Mononuclear cell (primary cell): Measurements from ENCODE around the gene KAZN. TPM values are rescaled to one million over a fixed set of nuclear protein-coding genes. Genes with fewer than 3 reads are reported as not detected.

Source experiments
- H3K27me3 ChIP-seq: 2 replicates; pipeline ENCODE4 v1.6.0; 2011; ENCODE audit warnings: low read length, control low read depth; ENCODE audit not compliant: insufficient read depth
- H3K4me1 ChIP-seq: 2 replicates; pipeline ENCODE4 v1.5.1; 2011; ENCODE audit warnings: mild to moderate bottlenecking, low read length, control low read depth; ENCODE audit not compliant: insufficient read depth
- H3K4me3 ChIP-seq: 2 replicates; pipeline ENCODE4 v1.5.1; 2011; ENCODE audit warnings: mild to moderate bottlenecking, low read length, moderate library complexity
- H3K9me3 ChIP-seq: 2 replicates; pipeline ENCODE4 v1.5.1; 2011; ENCODE audit warnings: low read depth, mild to moderate bottlenecking, control low read depth, low read length
- total RNA-seq: library from RNA; depleted of rRNA; stranded (reverse); fragments of >200 nt; gene quantifications from one replicate; pipeline ENCODE4 v1.2.3, GENCODE V29; 2012

Gene KAZN
- total RNA-seq, 1 donor: 0.31 TPM

DNA sequence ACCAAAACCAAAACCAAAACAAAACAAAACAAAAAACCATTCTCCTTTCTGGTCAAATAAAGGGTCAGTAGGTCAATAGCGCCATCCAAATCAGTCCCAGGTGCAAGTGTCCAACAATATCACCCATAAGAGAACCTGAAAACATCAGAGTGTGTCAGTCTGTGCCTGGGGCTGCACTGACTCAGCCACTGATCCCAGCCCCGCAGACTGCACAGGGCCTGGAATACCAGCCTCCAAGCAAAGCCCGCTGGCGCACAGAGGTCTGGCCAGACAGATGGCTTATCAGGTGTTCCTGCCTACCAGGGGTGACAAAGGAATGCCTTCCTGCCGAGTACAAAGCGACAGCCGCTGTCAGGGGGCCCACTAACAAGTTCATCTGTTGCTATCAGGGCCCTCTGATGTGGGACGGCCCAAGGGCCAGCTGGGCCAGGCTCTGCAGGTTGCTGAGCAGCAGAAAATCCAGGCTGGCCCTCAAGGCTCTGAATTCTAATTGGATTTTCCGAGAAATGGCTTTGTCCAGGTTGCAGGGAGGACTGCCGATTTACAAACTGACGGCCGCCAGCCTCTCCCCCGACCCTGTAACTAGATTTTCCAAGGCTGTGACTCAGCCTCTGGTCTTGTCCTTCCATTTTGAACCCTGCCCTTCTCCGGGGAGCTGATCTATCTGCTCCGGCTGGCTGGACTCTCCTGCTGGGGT lies 541.3 kb downstream of the KAZN start:
- H3K27me3 ChIP-seq: no peaks in the 10 kb centered on the region
- peaks cover 10% of the 10 kb centered on the region for H3K4me1 ChIP-seq
- H3K4me3 ChIP-seq: no peak overlapping the region
- no peaks in the 10 kb centered on the region for H3K9me3 ChIP-seq

DNA sequence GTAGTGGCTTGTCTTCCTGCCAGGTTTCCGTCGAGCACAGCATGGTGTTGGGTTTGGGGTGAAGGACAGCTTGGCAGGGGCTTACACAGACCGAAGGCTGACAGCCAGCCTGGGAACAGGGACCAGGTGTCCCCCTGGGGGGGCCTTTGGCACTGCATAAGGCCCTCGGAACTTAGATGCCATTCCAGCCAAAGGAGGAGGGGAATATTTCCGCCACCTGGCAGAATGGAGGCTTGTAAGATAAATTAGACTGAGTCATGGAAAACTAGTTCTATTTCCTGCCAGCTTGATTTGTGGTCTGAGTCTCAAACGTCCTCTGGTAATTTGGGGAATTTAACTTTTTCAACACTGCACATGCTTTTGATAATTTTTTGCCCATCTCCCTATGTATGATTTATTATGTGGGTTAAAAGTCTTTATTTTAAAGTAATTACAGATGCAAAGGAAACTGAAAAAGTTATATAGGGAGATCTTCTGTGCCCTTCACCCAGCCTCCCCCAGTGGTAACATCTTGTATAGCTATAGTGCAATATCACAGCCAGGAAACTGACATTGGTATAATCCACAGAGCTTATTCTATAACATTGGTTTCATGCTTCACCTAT lies 543.6 kb downstream of the KAZN start:
- H3K4me3 ChIP-seq: no peak overlapping the region
- H3K27me3 ChIP-seq: no peaks in the 10 kb centered on the region

DNA sequence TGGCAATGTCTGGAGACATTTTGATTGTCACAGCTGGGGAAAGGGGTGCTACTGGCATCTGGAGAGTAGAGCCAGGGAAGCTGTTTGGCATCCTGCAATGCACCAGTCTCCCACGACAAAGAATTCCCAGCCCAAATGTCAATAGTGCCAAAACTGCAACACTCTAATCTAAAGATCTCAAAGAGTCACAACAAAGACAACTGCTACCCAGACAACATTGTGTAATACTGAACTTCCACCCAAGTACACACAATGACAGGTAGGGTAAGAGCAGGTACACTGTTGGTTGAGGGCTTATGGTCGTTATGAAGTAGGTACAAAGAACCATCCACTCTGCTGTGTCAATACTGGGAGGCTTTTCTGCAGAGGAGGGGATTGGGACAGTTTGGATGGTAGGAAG lies 546.8 kb downstream of the KAZN start:
- Histone ChIP-seq H3K9me3 (no peaks in the 10 kb centered on the region), H3K4me1 (peaks cover 16% of the 10 kb centered on the region), H3K4me3 (no peak overlapping the region), H3K27me3 (peaks cover 3% of the 10 kb centered on the region)

More for the DNA sequence above, 543.6 kb downstream of the KAZN start:
- Histone ChIP-seq H3K9me3 (no peaks in the 10 kb centered on the region), H3K4me1 (peaks cover 15% of the 10 kb centered on the region)

DNA sequence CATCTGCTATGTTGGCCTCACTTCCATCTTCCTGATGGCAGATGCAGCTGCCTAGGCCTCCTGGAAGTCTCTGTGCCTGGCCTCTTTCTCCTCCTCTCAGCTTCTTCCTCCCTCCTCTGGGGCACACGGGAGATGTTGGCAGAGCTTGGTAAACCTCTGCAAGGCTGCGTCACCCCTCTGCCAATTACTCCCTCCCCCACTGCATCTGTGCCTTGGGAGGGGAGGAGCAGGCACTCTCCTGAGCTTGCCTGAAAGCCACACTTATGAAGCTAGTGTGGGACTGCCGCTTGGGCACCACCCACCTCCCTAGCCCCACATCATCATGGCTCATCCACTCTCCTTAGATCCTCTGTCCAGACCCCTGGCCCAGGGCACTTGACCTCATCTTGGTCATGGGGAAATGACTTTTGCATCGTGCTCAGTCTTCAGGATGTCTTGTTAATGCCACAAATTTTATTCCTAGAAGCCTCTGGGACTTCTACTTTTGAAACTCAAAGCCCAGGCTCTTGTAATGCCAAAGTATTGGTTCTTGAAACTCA lies 547.7 kb downstream of the KAZN start:
- no peaks in the 10 kb centered on the region for H3K9me3 ChIP-seq
- H3K27me3 ChIP-seq: peaks cover 11% of the 10 kb centered on the region
- peaks cover 16% of the 10 kb centered on the region for H3K4me1 ChIP-seq
- H3K4me3 ChIP-seq: no peak overlapping the region

DNA sequence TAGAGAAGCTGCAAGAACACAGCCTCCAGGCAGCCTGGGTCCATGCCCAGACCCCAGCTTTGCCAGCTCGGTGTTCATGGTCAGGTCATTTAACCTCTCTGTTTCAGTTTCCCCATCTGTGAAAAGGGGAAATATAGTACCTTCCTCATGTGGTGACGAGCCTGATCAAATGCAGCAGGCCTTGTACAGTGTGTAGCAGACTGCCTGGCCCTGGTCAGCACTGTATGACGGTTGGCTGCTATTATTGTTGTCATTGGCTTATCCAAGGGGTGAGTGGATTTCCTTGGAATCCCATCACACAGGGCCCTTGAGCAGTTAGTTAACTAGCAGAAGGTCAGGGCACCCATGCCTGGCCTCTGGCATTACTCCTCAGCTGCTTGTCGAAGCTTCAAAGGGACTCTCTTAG lies 548.5 kb downstream of the KAZN start:
- Histone ChIP-seq H3K27me3 (peaks cover 19% of the 10 kb centered on the region), H3K4me1 (peaks cover 12% of the 10 kb centered on the region), H3K4me3 (no peak overlapping the region)

DNA sequence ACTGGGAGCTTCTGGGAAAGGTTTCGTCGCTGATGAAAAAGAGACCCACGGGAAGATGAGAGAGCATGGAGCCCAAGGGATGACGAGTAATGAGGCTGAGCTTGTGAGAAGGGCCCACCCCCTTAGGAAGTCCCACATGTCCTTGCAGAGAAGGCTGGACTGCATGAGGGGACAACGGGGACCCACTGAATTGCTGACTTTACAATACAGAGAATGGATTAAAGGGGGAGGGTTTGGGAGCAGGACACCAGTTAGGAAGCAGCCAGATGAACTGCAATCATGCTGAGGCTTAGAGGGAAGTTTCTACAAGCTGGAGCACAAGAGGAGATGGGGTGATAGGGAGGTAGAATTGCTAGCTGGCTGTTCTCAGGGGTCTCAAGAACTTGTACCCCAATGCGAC lies 549.5 kb downstream of the KAZN start:
- Histone ChIP-seq H3K9me3 (no peaks in the 10 kb centered on the region), H3K4me1 (peaks cover 9% of the 10 kb centered on the region), H3K27me3 (peaks cover 29% of the 10 kb centered on the region), H3K4me3 (no peak overlapping the region)

More for the DNA sequence above, 548.5 kb downstream of the KAZN start:
- no peaks in the 10 kb centered on the region for H3K9me3 ChIP-seq

DNA sequence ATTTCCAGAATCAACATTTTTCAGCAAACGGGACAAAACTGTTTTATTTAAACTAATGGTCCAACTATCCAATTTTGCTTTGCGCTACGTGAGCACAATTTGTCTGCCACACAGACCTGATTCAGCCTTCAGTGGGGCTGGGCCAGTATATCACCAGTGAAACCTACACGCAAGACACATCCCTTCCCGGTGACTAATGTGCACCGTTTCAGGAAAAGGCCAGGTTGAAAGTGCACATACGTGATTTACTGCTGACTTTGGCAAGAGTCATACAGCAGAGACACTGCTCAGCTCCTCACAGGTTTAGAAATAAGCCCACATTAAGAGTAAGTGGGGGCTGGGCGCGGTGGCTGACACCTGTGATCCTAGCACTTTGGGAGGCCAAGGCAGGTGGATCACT lies 550.0 kb downstream of the KAZN start:
- Histone ChIP-seq H3K4me3 (no peak overlapping the region), H3K27me3 (peaks cover 31% of the 10 kb centered on the region), H3K4me1 (peaks cover 12% of the 10 kb centered on the region), H3K9me3 (no peaks in the 10 kb centered on the region)

DNA sequence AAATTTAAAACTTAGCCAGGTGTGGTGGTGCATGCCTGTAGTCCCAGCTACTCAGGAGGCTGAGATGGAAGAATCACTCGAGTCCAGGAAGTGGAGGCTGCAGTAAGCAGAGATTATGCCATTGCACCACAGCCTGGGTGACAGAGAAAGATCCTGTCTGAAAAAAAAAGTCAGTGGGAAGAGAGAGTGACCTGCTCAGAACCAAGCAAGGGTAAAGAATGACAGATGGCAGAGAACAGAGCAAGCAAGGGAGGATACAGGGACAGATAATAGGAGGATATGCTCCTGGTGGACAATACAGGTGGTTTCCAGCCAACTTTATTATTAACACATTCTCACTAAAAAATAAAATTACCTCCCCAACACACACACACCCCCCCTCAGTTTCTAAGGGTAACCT lies 550.5 kb downstream of the KAZN start:
- Histone ChIP-seq H3K4me1 (peaks cover 16% of the 10 kb centered on the region), H3K4me3 (no peak overlapping the region), H3K9me3 (no peaks in the 10 kb centered on the region), H3K27me3 (peaks cover 32% of the 10 kb centered on the region)

DNA sequence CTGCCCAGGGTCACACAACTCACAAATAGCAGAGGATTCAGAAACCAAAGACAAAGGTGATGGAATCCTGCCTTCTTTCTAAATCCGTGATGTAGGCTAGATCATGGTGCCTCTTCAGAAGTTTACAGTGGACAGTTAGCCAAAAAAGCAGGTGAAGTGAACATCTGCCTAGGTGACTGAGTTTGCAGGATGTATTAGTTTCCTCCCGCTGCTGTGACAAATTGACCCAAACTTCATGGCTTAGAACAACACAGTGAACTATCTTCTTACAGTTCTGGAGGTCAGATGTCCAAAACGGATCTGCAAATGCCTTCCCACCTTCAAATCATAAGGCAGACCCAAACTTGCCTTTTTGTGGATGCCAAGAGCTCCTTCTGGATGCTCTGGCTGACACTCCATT lies 551.9 kb downstream of the KAZN start:
- peaks cover 22% of the 10 kb centered on the region for H3K4me1 ChIP-seq
- H3K9me3 ChIP-seq: no peaks in the 10 kb centered on the region
- no peak overlapping the region for H3K4me3 ChIP-seq
- H3K27me3 ChIP-seq: peaks cover 38% of the 10 kb centered on the region

DNA sequence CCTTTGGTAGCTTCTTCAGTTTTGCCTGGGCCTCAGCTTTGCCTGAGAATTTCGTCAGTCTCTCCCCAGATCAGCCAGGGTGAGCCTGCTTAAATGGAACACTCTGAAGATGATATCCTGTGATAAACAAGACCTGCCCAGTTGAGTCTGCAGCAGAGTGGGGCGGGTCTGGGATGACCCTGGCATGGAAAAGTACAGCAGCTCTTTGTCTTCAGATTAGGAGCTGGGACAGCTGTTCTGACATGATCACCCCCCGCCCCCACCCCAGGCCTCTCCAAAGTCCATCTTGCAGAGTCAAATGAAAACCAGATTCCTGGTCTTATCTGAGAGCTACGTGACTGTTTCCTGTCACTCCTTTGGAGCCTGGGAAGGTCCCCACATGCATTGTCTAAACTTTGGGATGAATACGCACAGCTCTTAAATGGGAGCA lies 552.9 kb downstream of the KAZN start:
- peaks cover 29% of the 10 kb centered on the region for H3K4me1 ChIP-seq
- peaks cover 38% of the 10 kb centered on the region for H3K27me3 ChIP-seq

DNA sequence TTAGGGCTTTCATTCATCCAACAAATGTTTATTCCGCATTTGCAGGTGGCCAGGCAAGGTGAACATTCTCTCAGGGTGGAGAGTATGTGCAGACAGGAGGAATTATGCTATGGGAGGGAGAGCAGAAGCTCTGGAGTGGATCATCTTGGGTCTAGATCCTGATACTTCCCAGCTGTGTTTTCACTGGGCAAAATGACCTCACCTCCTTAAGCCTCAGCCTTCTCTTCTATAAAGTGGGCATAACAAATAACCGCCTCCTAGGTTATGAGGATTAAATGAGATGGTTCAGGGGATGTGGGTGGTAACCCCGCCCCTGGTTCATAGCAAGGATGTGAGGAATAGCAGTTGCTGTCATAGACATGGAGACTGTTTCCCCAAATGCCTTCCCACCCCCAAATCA lies 553.4 kb downstream of the KAZN start:
- peaks cover 38% of the 10 kb centered on the region for H3K27me3 ChIP-seq
- H3K4me1 ChIP-seq: peaks cover 29% of the 10 kb centered on the region
- no peaks in the 10 kb centered on the region for H3K9me3 ChIP-seq
- H3K4me3 ChIP-seq: no peak overlapping the region

More for the DNA sequence above, 552.9 kb downstream of the KAZN start:
- Histone ChIP-seq H3K4me3 (no peak overlapping the region), H3K9me3 (no peaks in the 10 kb centered on the region)

DNA sequence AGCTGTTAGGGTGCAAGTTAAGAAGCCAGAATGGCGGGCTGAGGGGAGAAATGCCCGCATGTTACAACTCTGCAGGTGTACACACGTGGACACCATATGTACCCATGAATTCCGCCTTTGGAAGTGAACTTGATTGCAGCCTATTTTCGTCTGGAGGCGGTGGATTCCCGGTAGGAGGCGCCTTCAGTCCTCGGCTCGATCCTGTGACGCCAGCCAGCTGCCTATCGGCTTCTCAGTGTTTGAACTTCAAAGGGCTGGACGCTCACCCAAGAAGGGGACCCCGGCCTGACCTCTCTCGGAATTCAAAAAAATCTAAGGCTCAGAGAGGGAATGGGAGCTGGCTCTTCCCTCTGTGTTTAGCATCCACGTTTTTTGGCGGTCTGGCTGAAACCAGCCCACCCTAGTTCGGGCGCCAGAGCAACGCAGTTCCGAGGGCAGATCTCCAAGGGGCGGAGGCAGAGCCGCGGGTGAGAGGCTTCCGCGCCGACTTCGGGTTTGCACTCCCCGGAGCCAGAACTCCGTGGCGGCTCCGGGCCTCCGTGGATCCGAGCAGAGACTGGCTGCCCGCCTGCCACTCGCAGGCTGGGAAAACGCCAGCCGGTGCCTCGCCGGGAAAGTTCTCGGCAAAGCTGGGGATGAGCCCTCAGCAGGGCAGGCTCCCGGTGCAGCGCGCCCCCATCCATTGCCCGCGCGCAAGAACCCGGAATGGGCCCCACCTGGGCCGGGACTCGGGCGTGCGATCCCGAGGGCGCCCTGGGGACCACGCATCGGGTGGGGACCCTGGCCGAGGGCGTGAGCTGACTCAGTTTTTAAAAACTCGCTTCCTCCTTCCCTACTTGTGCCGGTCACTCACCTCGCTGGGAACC lies 554.1 kb downstream of the KAZN start:
- H3K4me1 ChIP-seq: peaks cover 26% of the 10 kb centered on the region
- no peak overlapping the region for H3K4me3 ChIP-seq
- H3K27me3 ChIP-seq: peaks cover 38% of the 10 kb centered on the region
- no peaks in the 10 kb centered on the region for H3K9me3 ChIP-seq

DNA sequence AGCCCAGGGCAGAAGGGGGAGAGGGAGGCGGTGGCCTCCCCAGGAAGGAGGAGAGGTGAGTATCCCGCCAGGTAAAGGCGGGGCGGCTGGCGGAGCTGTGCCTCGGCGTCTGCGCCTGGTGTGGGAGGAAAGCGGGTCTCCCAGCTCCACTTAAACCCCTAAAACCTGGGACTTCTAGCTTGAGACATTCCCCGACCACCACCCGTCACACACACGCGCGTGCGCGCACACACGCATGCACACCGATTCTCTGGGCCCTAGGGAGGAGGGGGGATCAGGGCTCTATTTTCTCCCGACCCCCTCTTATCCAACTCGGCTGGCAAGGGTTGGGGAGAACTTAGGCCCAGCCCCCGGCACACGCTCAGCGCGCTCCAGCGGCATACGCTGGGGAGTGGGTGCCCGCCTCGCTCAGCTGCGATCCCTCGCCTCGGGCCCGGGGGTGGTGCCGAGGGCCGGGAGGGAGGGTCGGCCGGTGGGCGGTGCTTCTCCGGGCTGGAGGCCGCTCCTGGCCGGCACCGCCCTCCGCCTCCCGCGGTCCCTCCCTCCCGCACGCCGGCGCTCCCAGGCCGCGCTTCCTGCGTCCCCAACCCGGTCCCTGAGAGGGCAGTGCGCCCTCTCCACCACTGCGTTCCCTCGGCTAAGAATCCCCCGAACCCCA lies 554.8 kb downstream of the KAZN start, which contains the start of gene TMEM51:
Gene TMEM51 (plus strand): TSS at position 564 of the 658 bp plus-strand sequence. CDS start 61,341 bp downstream, outside the sequence.
- H3K9me3 ChIP-seq: no peaks in the 10 kb centered on the region
- H3K4me3 ChIP-seq: peak within 1 kb of the TSS; percentile 8
- peaks cover 26% of the 10 kb centered on the region for H3K4me1 ChIP-seq
- H3K27me3 ChIP-seq: peaks cover 38% of the 10 kb centered on the region

DNA sequence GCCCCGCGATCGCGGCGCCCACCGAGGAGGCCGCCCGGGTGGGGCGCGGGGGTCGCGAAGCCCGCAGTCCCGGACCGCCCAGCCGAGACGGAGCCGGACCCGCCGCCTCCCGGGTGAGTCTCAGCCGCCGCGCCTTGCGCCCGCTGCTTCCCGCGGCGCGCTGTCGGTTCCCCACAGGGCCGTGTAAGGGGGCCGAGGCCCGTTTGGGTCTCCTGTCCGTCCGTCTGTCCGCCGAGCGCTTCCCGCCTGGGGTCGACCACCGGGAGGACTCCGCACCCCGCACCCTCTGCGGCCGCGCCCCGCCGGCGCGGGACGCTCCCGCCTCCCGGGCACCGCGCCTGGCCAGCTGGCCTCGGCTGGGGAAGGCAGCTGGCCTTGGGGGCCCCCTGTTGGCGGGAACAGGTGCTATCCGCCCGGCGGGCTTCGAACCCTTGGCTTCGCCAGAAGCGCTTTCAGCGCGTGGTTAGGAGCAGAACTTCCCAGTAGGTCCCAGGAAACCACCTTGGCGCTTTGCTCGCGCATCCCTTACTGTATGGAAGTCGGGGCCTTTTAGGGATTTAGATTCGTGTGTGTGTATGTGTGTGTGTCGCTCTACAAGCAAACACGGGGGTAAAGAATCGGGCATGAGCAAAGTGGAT lies 555.5 kb downstream of the KAZN start:
- Histone ChIP-seq H3K4me1 (peaks cover 26% of the 10 kb centered on the region), H3K27me3 (peaks cover 38% of the 10 kb centered on the region), H3K9me3 (no peaks in the 10 kb centered on the region), H3K4me3 (peak overlapping the region; percentile 8)
